SJCRH30 (cell line): Measurements from ENCODE around the gene TEAD1. TPM values are rescaled to one million over a fixed set of nuclear protein-coding genes. Genes with fewer than 3 reads are reported as not detected.
"Not testable (repeated sequence)": the region's sequence is repeated elsewhere in the genome, so short reads cannot be mapped to it uniquely, and the experiment has no call there.

Source experiments
- DNase-seq, 2 experiments: peaks; one replicate each; pipeline ENCODE4 v3.0.0-alpha.2; 2015 to 2020
- H3K27ac ChIP-seq: fragments of 250-450 bp; sonication (Bioruptor Pico); 2 replicates; pipeline ENCODE4 v1.5.1; 2020; ENCODE audit warnings: mild to moderate bottlenecking, moderate library complexity
- H3K27me3 ChIP-seq: fragments of 250-450 bp; sonication (Bioruptor Pico); 2 replicates; pipeline ENCODE4 v1.5.1; 2020; ENCODE audit warnings: mild to moderate bottlenecking, moderate library complexity
- H3K36me3 ChIP-seq: fragments of 250-450 bp; sonication (Bioruptor Pico); 2 replicates; pipeline ENCODE4 v1.5.1; 2020; ENCODE audit warnings: mild to moderate bottlenecking, moderate library complexity
- H3K4me1 ChIP-seq: fragments of 250-450 bp; sonication (Bioruptor Pico); 2 replicates; pipeline ENCODE4 v1.5.1; 2020; ENCODE audit warnings: mild to moderate bottlenecking, moderate library complexity
- H3K4me3 ChIP-seq: fragments of 250-450 bp; sonication (Bioruptor Pico); 2 replicates; pipeline ENCODE4 v1.5.1; 2020; ENCODE audit warnings: mild to moderate bottlenecking, moderate library complexity
- H3K9me3 ChIP-seq: fragments of 250-450 bp; sonication (Bioruptor Pico); replicated peaks from 2 replicates; pipeline ENCODE4 v1.5.1; 2020; ENCODE audit warnings: mild to moderate bottlenecking, moderate library complexity
- total RNA-seq: library from RNA; depleted of rRNA; stranded (reverse); fragments of >200 nt; shearing (Covaris generic); gene quantifications from 2 replicates; pipeline ENCODE4 v1.2.3, GENCODE V29; 2014

The TEAD1 gene
- total RNA-seq, 1 experiment from 2014 or later: 84.4 TPM

DNA sequence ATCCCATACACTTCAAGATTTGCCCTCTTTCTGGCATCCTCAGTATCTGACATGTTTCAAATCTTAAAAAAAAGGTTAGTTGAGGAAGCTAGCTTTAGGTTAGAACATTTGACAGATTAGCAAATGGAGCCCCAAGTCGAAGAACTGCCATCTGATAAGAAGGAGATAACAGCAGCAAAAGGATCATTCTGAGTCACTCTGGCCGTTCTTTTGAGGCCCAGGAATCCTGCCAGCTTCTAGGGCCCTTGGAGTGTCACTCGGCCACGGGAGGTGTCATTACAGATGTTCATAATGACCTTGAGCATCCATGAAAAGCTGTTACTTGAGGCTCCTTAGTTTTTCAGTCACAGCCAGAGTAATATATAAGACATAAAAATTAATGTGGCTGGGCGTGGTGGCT is 202.8 kb downstream of the TEAD1 start:
- peaks cover 12% of the 10 kb centered on the region for H3K36me3 ChIP-seq
- DNase-seq: no peak
- H3K4me1 ChIP-seq: no peaks in the 10 kb centered on the region
- H3K27ac ChIP-seq: no peak overlapping the region
- no peaks in the 10 kb centered on the region for H3K27me3 ChIP-seq
- no peaks in the 10 kb centered on the region for H3K9me3 ChIP-seq
- no peak overlapping the region for H3K4me3 ChIP-seq

DNA sequence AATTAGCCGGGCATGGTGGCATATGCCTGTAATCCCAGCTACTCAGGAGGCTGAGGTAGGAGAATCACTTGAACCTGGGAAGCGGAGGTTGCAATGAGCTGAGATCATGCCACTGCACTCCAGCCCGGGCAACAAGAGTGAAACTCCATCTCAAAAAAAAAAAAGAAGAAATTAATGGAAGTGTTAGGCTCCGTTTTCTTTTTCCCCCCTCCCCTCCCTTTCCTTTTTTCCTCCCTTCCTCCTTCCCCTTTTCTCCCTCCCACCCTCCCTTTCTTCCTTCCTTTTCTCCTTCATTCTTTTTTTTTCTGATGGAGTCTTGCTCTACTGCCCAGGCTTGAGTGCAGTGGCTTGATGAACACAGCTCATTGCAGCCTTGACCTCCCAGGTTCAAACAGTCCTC is 203.3 kb downstream of the TEAD1 start:
- H3K27ac ChIP-seq, DNase-seq, H3K9me3 ChIP-seq, H3K4me3 ChIP-seq, H3K4me1 ChIP-seq, H3K27me3 ChIP-seq: not testable (repeated sequence)
- peaks cover 13% of the 10 kb centered on the region for H3K36me3 ChIP-seq

DNA sequence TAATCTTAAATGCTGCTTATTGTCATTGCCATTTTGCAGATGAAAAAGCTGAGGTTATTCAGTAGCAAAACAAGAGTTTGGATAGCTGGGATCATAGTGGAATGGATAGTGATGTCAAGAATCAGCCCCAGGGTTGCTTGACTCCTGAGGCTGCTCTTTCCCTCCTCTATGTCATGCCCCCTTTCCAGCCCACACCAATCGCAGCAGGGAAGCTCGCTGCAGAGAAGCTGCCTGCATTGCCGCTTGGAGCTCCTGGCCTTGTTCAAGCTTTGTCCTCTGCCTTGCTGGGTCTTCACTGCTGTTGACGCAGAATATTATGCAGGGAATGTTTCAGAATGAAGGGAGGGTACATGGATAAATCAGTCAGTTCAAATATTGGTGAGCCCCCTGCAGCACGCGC is 206.1 kb downstream of the TEAD1 start:
- H3K4me1 ChIP-seq: no peaks in the 10 kb centered on the region
- no peak overlapping the region for H3K27ac ChIP-seq
- no peaks in the 10 kb centered on the region for H3K27me3 ChIP-seq
- peaks cover 15% of the 10 kb centered on the region for H3K36me3 ChIP-seq
- no peaks in the 10 kb centered on the region for H3K9me3 ChIP-seq
- no peak overlapping the region for H3K4me3 ChIP-seq
- no peak for DNase-seq

DNA sequence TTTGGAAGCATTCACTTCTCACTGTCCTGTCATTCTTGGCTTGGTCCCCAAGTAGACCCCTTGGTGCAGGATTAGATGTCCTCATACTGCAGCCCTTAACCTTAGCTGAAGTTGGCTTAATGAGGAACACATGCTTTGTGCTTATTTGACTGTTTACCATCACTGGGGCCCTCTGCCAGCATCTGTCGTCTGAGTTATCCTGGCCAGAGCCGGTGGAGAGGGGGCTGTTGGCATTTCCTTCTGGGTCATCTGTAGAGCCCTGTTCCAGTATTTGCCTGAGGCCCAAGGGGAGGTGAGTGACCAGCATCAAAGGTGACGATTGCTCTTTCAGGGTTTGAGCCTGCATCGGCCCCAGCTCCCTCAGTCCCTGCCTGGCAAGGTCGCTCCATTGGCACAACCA is 208.4 kb downstream of the TEAD1 start:
- H3K9me3 ChIP-seq: no peaks in the 10 kb centered on the region
- H3K27ac ChIP-seq: no peak overlapping the region
- H3K36me3 ChIP-seq: peaks cover 21% of the 10 kb centered on the region
- H3K4me3 ChIP-seq: no peak overlapping the region
- no peaks in the 10 kb centered on the region for H3K27me3 ChIP-seq
- DNase-seq: no peak
- no peaks in the 10 kb centered on the region for H3K4me1 ChIP-seq

- no peaks in the 10 kb centered on the region for H3K4me1 ChIP-seq
- H3K9me3 ChIP-seq: no peaks in the 10 kb centered on the region
- H3K27ac ChIP-seq: no peak overlapping the region
- no peak overlapping the region for H3K4me3 ChIP-seq
- DNase-seq: no peak
- peaks cover 20% of the 10 kb centered on the region for H3K36me3 ChIP-seq
- H3K27me3 ChIP-seq: no peaks in the 10 kb centered on the region
Observed at GRCh38 chr11:12884751-12885318, 210.6 kb downstream of the TEAD1 start.

GRCh38 chr11:12885717-12886239 is 211.6 kb downstream of the TEAD1 start:
- H3K36me3 ChIP-seq: peaks cover 20% of the 10 kb centered on the region

DNA sequence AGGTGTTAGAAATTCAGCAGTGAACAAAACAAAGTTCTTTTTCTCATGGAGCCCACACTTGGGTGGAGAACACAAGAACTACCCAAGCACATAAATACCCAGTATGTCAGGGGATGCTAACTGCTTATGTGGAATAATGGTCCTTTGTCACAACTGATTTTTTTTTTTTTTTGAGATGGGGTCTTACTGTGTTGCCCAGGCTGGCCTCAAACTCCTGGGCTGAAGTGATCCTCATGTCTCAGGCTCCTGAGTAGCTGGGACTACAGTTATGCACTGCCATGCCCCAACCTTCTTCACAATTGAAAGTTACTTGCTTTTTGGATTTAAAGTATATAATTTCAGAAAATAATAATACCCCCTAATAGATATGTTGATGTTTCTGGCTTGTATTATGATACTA is 212.3 kb downstream of the TEAD1 start:
- DNase-seq: no peak
- H3K4me3 ChIP-seq: no peak overlapping the region
- H3K9me3 ChIP-seq: no peaks in the 10 kb centered on the region
- no peaks in the 10 kb centered on the region for H3K27me3 ChIP-seq
- no peak overlapping the region for H3K27ac ChIP-seq
- H3K36me3 ChIP-seq: peaks cover 23% of the 10 kb centered on the region
- H3K4me1 ChIP-seq: no peaks in the 10 kb centered on the region

More at GRCh38 chr11:12885717-12886239, 211.6 kb downstream of the TEAD1 start:
- Histone ChIP-seq H3K27ac (no peak overlapping the region), H3K4me3 (no peak overlapping the region), H3K4me1 (no peaks in the 10 kb centered on the region), H3K27me3 (no peaks in the 10 kb centered on the region), H3K9me3 (no peaks in the 10 kb centered on the region)
- no peak for DNase-seq

GRCh38 chr11:12888525-12889158 is 214.4 kb downstream of the TEAD1 start:
- peaks cover 10% of the 10 kb centered on the region for H3K36me3 ChIP-seq
- DNase-seq: peak; percentile 83 to 95
- no peaks in the 10 kb centered on the region for H3K9me3 ChIP-seq
- H3K27ac ChIP-seq: no peak overlapping the region
- H3K27me3 ChIP-seq: no peaks in the 10 kb centered on the region
- no peak overlapping the region for H3K4me3 ChIP-seq
- no peaks in the 10 kb centered on the region; the same call in 1 of the 2 replicates for H3K4me1 ChIP-seq

GRCh38 chr11:12889243-12889642 is 215.0 kb downstream of the TEAD1 start:
- Histone ChIP-seq H3K36me3 (peaks cover 10% of the 10 kb centered on the region), H3K4me3 (no peak overlapping the region), H3K27ac (no peak overlapping the region), H3K27me3 (no peaks in the 10 kb centered on the region), H3K4me1 (no peaks in the 10 kb centered on the region; the same call in 1 of the 2 replicates), H3K9me3 (no peaks in the 10 kb centered on the region)
- no peak for DNase-seq

DNA sequence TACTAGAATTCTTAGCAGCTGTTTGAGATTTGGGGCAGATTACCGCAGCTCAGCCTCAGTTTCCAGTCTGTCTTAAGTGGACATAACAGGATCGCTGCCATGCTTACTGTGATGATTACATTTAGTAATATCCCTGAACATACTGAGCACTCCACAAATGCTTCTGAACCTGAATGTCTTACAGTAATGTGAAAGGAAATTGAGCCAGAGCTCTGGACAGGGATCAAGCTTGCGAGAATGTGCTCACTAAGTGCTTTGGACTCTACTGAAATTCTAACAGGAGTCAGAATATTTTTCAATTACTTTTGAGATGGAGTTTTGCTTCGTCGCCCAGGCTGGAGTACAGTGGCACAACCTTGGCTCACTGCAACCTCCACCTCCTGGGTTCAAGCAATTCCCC is 216.3 kb downstream of the TEAD1 start:
- Histone ChIP-seq H3K27ac (no peak overlapping the region), H3K4me1 (no peaks in the 10 kb centered on the region; the same call in 1 of the 2 replicates), H3K4me3 (no peak overlapping the region), H3K36me3 (peaks cover 10% of the 10 kb centered on the region), H3K9me3 (no peaks in the 10 kb centered on the region), H3K27me3 (no peaks in the 10 kb centered on the region)
- no peak for DNase-seq

DNA sequence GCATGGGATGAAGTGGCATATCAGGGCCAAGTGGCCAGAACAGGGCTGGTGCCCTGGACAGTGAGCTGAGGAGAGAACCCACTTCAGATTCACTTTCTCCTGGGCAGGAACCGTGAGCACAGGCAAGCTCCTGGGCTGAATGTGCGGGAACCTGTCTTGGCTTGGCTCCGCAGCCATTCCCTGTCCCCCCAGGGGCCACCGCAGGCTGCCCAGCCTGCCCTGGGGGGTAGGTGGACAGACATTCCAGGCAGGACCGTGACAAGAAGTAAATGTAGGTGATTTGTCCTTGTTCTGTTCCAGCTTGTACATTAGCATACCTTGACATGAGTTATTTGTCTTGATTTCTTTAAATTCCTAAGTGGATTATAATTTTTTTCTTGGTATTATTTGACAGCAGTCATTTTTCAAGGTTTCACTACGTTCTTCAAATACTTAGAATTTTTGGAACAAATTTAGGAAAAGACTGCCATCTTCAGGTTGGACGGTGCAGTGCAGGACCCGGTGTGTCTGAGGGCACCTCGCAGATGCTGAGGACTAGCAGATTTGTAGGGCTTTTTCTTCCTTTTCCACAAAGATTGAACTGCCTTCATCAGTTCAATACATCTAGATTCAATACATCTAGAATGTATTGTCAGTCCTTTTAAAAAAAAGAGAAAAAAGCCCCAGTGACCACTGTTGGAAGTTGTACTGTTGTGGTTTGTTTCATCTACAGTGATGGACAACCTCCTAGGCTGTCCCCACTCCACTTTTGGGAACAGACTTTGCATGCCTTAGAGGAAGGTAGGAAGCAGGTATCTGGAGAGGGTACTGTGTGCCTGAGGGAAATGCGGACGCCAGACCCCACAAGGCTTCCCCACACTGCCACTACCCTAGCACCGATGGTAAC is 219.8 kb downstream of the TEAD1 start:
- H3K27ac ChIP-seq: no peak overlapping the region

GRCh38 chr11:12897390-12897789 is 223.2 kb downstream of the TEAD1 start:
- H3K27ac ChIP-seq: no peak overlapping the region
- DNase-seq: no peak
- peaks cover 17% of the 10 kb centered on the region for H3K36me3 ChIP-seq
- no peak overlapping the region for H3K4me3 ChIP-seq
- no peaks in the 10 kb centered on the region; the same call in 1 of the 2 replicates for H3K4me1 ChIP-seq
- no peaks in the 10 kb centered on the region for H3K27me3 ChIP-seq
- no peaks in the 10 kb centered on the region for H3K9me3 ChIP-seq

More for the DNA sequence above, 219.8 kb downstream of the TEAD1 start:
- H3K4me3 ChIP-seq: no peak overlapping the region
- H3K9me3 ChIP-seq: no peaks in the 10 kb centered on the region
- H3K4me1 ChIP-seq: no peaks in the 10 kb centered on the region; the same call in 1 of the 2 replicates
- H3K36me3 ChIP-seq: peaks cover 5% of the 10 kb centered on the region
- peak; percentile 61 to 72 for DNase-seq
- no peaks in the 10 kb centered on the region for H3K27me3 ChIP-seq

- Histone ChIP-seq H3K4me3 (no peak overlapping the region), H3K9me3 (no peaks in the 10 kb centered on the region), H3K27ac (no peak overlapping the region), H3K27me3 (no peaks in the 10 kb centered on the region), H3K4me1 (no peaks in the 10 kb centered on the region; the same call in 1 of the 2 replicates), H3K36me3 (peaks cover 22% of the 10 kb centered on the region)
- DNase-seq: no peak
Observed at GRCh38 chr11:12897867-12898266, 223.6 kb downstream of the TEAD1 start.

DNA sequence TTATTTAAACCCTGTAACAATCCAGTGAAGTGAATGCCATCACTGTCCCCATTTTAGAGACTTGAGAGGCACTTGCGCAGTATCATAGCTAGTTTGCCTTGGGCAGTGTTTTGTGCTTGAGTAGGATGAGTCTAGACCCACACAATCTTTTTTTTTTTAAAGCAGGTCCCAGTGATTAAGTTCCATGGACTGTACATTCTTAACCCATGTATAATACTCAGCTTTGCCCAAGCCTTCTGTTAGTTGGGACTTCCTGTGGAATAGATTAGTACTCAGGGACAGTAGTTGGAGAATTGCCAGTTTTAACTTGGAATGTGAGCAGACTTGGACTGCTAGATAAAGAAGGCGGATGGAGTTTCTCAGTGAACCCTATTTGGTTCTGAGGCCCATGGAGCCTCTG is 226.3 kb downstream of the TEAD1 start:
- Histone ChIP-seq H3K36me3 (peaks cover 30% of the 10 kb centered on the region), H3K4me3 (no peak overlapping the region), H3K9me3 (no peaks in the 10 kb centered on the region), H3K4me1 (no peaks in the 10 kb centered on the region), H3K27ac (no peak overlapping the region), H3K27me3 (no peaks in the 10 kb centered on the region)
- no peak for DNase-seq

DNA sequence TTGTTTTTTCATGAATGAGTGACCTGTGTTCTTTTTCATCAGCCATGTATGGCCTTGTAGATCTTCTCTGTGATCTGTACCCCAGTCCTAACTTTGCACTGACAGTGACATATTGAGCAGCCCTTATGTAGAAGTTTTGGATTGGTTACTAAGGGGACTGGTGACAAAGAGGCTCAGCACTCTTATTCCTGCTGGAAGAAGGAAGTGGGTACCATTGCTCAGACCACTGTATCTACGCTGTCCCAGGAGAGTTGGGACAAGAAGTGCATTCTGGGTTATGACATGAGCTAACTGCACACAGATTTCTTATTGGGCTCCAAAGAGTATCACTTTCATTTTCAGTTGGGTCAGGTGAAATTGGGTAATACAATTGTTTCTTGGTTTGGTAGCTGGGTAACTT is 227.1 kb downstream of the TEAD1 start:
- Histone ChIP-seq H3K27me3 (no peaks in the 10 kb centered on the region), H3K27ac (no peak overlapping the region), H3K4me1 (no peaks in the 10 kb centered on the region), H3K9me3 (no peaks in the 10 kb centered on the region), H3K36me3 (peaks cover 34% of the 10 kb centered on the region), H3K4me3 (no peak overlapping the region)
- no peak for DNase-seq
